Stimulated activated naive CD4-positive, alpha-beta T cell (primary cell): ENCODE results near the gene SNX6.
"Not testable (repeated sequence)": the region's sequence is repeated elsewhere in the genome, so short reads cannot be mapped to it uniquely, and the experiment has no call there.

Source experiments
- DNase-seq, 6 experiments: peaks; one replicate each; lab custom pipeline; 2025; lab: John Stamatoyannopoulos, UW

SNX6 gene

DNA sequence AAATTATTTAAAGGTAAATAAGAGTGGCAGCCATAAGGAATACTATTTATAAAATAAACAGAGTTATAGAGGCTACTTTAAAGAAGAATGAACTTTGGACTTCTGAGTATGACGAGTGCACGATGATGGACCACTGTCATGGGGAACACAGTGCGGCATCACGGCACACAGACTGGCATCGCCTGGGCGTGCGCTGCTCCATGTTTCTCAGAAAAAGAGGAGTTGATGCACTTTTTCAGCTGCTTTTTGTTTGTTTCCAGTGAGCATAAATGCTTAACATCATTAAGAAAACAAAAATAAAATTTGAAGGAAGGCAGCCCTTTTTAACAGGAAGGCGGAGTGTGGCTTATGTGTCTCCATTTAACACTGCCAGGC is 67.2 kb downstream of the SNX6 start:
- no peak for DNase-seq

DNA sequence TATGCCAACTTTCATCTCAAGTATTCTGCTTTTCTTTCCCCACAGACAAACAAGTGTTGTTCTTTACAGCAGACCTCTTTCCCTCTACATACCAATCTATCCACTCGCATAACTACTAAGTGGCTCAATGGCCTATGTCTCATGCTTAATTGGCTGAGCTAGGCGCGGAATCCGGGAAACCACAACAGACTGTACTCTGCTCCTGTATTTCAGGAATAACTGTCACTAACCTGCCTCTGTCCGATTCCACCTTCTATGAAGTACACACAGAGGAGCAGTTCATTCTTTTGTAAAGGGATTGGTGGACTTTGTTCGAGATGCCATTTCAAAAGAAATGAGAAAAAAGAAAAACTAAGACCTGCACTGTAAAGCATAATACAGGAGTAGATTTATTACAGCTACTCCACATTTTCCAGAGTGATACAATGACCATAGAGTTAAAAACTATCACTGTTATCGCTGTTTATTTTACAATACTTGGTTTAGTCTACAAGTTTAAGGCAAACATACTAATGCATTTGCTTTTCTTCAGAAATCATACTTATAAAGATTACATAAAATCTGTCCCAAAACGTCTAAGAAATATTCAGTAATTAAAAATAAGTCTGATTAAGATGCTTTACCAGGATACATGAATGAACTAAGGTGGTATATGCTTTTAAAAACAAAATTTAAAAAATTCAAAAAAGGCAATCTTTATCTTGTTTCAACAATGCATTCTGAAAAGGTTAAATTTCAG is 67.7 kb downstream of the SNX6 start:
- not testable (repeated sequence) for DNase-seq

DNA sequence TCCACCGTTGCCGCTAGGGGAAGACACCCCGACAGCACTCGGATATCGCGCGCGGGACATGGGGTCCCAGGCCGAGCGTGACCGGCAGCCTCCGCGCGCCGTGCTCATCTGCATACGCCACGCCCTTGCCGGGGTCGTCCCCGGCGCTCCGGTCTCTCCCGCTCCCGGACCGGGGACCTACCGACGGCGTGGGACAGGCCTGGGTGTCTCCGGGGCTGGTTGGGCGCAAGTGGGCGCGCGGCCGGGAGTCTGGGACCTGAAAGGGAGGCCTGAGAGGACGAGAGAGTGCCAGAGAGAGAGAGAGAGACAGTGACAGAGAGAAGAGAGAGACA is 73.5 kb downstream of the SNX6 start:
- DNase-seq = not testable (repeated sequence)

DNA sequence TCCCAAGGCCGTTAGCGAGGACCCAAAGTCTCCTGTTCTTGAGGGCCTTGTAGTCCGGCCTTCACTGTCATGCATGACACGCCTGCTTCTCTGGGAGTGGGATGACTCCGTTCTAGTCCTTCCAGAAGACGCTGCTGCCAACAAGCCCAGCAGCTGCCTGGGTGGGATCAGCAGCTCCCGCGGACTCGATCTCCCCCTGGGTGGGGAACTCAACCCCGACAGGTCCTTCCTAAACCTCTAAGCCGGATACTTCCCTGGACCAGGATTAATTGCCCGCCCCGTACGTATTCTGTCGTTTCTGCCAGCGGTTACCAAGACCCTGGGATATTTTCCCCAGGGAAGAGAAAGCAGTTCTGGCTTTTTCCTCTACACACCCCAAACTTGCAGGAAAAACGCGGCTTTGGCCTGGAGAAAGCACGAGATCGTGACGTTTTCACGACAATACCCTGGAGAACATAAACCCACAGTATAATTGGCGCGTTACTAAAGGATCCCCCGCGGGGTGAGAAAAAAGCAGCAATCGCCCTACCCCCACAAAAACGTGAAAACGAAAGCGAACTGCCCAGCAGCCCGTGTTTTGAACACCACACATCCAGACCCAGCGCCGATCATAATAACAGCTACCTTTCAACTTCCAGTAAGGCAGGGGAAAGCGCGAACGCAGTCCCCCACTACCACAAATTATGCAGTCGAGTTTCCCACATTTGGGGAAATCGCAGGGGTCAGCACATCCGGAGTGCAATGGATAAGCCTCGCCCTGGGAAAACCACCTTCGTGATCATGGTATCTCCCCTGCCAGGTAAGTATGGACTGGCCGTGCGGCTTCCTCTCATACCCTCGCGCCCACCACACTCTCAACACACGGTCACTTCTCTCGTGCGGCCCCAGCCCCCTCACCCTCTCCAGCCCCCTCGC is 74.1 kb downstream of the SNX6 start:
- DNase-seq = not testable (repeated sequence)

DNA sequence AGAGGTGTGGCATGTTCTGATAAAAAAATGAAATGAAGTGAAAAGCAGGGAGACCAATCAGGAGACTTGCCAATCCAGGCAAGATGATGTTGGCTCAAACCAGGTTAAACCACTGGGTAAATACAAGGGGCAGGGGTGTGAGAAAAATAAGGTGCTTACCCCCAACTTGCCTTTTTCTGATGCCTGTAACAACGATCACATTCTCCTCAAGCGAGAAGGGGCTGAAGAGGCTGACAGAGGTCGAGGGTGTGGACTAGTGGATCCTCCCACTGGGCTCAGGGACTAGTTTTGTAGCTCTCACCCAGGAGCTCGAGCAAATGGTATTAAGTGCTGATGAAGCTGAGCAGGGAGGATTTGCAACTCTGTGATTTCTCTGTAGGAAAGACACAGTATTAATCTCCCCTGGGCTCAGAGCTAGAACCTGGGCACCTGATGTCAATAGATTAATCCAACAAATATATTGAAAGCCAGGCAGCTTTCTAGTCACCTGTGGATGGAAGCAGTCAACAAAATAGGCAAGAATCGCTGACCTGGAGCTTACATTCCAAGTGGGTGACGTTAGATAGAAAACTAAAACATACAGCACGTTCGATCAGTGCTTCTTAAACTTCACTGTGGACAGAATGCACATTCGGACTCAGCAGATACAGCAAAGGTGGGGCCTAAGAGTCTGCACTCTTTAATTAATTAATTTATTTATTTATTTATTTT is 75.3 kb downstream of the SNX6 start:
- no peak for DNase-seq

DNA sequence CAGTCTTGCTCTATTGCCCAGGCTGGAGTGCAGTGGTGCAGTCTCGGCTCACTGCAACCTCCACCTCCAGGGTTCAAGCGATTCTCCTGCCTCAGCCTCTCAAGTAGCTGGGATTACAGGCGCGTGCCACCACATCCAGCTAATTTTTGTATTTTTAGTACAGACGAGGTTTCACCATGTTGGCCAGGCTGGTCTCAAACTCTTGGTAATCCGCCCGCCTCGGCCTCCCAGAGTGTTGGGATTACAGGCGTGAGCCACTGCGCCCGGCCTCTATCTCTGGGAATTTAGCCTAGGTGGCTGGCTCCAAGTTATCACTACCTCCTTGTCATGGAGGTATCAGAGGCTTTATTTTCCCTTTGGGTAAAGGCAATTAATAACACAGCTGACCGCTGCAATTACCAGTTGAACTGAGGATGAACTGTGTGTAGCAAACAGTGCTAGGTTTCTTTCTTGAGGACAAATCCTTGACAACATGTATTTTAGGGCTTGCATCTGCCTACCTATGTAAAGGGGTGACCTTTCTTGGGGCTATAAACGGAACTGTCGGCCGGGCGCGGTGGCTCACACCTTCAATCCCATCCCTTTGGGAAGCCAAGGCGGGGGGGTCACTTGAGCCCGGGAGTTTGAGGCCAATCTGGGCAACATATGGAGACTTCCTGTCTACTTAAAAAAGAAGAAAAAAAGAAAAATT is 80.5 kb downstream of the SNX6 start:
- DNase-seq = not testable (repeated sequence)

DNA sequence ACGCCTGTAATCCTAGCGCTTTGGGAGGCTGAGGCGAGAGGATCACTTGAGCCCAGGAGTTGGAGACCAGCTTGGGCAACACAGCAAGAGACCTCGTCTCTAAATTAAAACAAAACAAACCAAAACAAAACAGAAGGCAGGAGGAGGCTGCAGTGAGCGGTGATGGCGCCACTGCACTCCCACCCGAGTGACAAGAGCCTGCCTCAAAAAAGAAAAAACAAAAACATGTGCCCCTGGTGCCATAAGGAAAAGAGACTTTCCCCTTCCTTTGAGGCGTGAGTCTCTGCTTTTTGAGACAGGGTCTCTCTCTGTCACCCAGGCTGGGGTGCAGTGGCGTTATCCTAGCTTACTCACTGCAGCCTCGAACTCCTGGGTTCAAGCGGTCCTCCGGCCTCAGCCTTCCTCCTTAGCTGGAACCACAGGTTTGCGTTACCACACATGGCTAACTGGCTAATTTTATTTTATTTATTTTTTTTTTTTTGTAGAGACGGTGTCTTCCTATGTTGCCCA is 81.4 kb downstream of the SNX6 start:
- no peak for DNase-seq

DNA sequence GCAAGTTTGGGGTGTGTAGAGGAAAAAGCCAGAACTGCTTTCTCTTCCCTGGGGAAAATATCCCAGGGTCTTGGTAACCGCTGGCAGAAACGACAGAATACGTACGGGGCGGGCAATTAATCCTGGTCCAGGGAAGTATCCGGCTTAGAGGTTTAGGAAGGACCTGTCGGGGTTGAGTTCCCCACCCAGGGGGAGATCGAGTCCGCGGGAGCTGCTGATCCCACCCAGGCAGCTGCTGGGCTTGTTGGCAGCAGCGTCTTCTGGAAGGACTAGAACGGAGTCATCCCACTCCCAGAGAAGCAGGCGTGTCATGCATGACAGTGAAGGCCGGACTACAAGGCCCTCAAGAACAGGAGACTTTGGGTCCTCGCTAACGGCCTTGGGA is 82.8 kb downstream of the SNX6 start:
- not testable (repeated sequence) for DNase-seq

DNA sequence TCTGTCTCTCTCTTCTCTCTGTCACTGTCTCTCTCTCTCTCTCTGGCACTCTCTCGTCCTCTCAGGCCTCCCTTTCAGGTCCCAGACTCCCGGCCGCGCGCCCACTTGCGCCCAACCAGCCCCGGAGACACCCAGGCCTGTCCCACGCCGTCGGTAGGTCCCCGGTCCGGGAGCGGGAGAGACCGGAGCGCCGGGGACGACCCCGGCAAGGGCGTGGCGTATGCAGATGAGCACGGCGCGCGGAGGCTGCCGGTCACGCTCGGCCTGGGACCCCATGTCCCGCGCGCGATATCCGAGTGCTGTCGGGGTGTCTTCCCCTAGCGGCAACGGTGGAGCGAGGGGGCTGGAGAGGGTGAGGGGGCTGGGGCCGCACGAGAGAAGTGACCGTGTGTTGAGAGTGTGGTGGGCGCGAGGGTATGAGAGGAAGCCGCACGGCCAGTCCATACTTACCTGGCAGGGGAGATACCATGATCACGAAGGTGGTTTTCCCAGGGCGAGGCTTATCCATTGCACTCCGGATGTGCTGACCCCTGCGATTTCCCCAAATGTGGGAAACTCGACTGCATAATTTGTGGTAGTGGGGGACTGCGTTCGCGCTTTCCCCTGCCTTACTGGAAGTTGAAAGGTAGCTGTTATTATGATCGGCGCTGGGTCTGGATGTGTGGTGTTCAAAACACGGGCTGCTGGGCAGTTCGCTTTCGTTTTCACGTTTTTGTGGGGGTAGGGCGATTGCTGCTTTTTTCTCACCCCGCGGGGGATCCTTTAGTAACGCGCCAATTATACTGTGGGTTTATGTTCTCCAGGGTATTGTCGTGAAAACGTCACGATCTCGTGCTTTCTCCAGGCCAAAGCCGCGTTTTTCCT is 83.4 kb downstream of the SNX6 start:
- DNase-seq = not testable (repeated sequence)

DNA sequence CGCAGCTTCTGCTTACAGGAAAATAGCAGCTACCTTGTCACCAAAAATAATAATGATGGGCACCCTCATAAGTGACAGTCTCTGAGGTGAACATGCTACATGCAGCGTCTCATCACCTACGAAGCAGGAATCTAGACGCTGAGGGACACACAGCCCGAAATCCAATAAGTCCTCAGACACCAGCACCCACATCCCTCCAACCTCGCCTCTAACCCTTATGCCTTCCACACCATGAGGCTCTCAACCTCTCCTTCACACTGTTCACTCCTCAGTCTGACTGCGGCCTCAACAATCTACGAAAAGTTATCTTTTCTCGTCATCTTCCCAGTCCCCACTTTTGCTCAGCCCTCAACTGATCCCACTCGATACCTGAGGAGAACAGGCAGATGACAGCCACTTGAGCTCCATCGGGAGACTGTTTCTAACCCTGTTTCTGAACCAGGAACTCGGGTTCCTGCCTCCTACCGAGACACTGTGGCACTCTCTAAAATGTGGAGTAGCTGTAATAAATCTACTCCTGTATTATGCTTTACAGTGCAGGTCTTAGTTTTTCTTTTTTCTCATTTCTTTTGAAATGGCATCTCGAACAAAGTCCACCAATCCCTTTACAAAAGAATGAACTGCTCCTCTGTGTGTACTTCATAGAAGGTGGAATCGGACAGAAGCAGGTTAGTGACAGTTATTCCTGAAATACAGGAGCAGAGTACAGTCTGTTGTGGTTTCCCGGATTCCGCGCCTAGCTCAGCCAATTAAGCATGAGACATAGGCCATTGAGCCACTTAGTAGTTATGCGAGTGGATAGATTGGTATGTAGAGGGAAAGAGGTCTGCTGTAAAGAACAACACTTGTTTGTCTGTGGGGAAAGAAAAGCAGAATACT is 89.5 kb downstream of the SNX6 start:
- DNase-seq = not testable (repeated sequence)

DNA sequence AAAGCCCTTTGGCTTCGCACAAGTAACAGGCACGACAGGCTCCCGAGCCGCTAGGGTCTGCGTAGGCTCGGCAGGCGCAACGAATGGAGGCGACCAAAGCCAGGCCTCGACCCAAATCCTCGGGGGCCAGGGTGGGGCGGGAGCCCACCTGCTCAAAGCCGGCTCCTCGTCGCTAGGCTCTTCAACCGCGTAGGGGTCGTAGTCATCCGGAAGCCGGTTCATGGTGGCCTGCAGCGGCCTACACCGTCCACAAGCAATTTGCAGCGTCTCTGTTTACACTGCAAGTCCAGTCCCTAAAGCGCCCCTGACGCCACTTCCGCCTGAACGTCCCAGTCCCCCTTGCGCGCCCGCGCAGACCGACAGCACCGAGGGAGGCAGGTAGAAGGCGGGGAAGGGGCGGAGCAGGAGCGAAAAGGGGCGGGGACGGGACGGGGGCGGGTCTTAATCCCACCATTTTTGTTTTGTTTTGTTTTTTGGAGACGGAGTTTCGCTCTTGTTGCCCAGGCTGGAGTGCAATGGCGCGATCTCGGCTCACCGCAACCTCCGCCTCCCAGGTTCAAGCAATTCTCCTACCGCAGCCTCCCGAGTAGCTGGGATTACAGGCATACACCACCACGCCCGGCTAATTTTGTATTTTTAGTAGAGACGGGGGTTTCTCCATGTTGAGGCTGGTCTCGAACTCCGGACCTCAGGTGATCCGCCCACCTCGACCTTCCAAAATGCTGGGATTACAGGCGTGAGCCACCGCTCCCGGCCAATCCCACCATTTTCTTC is 90.4 kb downstream of the SNX6 start, which contains the start of gene EAPP:
EAPP (minus strand) TSS at position 295 of the 774 bp plus-strand sequence; CDS start at position 222, 73 bp downstream.
- DNase-seq = no peak

DNA sequence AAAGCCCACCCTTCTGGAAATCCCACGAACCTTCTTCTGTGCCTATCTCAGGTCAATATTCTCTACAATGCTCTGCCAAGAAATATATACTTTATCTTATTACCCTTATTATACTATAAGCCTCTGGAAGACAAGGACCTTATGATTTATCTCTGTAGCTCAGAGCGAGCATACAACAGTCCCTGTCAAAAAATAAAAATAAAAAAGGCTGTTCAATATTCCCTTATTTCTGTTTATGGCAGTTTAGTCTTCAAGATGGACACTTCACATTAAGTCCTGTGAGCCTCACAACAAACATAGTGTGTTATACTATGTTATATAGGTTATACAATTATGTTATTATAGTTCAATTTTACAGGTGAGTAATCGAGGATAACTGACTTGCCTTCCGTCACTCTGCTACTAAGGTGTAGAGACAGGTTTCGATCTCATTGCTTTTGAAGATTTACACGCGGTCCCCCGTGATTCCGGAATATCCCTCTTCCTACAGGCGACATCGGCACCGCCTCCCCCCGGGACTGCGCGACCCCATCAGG is 91.0 kb downstream of the SNX6 start:
- no peak for DNase-seq

DNA sequence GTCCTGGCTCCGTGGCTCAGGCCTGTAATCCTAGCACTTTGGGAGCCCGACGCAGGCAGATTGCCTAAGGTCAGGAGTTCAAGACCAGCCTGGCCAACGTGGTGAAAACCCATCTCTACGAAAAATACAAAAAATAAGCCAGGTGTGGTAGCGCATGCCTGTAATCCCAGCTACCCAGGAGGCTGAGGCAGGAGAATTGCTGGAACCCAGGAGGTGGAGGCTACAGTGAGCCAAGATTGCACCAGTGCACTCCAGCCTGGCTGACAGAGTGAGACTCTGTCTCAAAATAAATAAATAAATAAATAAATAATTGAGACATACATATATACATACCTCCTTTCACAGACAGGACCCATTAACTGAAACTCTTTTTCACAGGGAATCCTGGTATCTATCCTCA is 91.9 kb downstream of the SNX6 start:
- DNase-seq = not testable (repeated sequence)

DNA sequence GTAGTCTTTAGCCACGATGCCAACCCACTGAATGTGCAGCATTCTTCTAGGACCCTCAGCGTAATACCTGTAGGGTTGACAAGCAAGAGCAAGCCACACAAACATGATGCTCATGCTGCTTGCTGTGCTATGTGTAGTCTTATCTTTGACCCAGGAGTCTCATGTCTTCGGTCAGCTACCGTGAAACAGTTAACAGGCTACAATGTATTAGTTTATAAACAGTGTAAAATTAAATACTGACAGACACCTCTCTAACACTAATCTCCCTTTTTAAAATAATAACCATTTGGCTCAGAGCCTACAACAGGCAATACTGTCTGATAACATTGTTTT is 92.3 kb downstream of the SNX6 start:
- no peak for DNase-seq

DNA sequence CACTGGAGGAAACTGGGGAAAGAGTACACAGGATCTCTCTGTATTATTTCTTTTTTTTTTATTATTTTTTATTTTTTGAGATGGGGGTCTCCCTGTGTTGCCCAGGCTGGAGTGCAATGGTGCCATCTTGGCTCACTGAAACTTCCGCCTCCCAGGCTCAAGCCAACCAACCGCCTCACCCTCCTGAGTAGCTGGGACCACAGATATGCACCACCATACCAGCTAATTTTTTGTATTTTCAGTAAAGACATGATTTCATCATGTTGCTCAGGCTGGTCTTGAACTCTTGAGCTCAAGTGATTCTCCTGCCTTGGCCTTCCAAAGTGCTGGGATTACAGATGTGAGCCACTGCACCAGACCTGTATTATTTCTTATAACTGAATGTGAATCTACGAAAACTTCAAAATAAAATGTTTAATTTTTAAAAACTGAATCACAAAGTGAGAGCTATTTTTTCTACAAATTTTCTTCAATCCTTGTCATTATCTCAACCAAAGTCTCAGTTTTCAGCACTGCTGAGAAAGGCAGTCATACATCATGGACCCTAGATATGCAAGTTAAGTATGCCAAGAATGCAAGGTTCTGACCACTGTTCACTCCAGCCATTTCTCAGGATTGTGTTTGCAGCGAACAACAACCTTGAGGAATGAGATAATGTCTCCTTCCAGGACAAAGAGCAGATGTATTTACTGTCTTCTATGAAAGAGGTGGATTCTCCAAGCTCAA is 92.8 kb downstream of the SNX6 start:
- no peak for DNase-seq

DNA sequence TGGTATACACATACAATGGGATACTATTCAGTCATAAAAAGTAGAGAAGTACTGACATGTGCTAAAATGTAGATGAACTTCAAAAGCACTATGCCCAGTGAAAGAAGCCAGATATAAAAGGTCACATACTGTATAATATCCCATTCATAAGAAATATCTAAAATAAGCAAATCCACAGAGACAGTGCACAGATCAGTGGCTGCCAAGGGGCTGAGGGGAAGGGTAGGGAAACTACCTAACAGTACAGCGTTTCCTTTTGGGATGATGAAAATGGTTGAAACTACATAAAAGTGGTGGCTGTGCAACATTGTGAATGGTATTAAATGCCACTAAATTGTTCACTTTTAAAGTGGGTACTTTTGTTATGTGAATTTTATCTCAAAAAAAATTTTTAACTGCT is 102.4 kb downstream of the SNX6 start:
- no peak for DNase-seq

DNA sequence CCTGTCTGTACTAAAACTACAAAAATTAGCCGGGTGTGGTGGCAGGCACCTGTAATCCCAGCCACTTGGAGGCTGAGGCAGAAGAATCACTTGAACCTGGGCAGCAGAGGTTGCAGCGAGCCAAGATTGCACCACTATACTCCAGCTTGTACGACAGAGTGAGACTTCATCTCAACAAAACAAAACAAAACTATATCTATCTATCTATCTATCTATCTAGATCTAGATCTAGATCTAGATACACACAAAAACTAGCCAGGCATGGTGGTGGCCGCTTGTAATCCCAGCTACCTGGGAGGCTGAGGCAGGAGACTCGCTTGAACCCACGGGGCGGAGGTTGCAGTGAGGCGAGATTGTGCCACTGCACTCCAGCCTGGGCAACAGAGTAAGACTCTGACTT is 105.7 kb downstream of the SNX6 start:
- DNase-seq = not testable (repeated sequence)

DNA sequence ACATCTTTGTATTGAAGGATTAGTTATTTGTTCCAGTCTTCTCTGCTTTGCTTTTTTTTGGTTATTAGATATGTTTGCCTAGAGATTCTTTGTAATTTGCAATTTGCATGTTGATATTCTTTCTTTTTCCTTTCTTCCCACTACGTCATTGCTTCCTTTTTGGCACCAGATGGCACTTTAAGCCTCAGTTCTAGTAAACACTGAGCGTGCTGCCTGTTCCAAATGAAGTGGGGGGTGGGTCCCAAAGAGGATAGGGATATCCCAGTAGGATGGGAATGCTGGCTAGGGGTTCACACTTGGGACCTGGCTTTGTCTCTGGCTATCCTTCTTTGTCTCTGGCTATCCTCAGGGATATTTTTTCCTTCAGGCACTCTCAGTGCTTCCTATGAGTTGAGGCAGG is 107.5 kb downstream of the SNX6 start:
- DNase-seq = no peak
